Measurements from ENCODE around the gene PTDSS2. TPM values are rescaled to one million over a fixed set of nuclear protein-coding genes. Genes with fewer than 3 reads are reported as not detected.
"Not testable (repeated sequence)": the region's sequence is repeated elsewhere in the genome, so short reads cannot be mapped to it uniquely, and the experiment has no call there.

PTDSS2 gene
- 10 to 100 TPM; 24.6 to 26.1 TPM for total RNA-seq

GRCh38 chr11:449889-450808, at the start of gene PTDSS2:
Gene PTDSS2, plus strand, starts transcription at chr11:450279. Its CDS starts 177 bp downstream, at chr11:450456.
- no peaks in the 10 kb centered on the region for H3K27me3 Mint-ChIP-seq (ENCODE audit: low read depth)
- H3K36me3 Mint-ChIP-seq (ENCODE audit: low read depth), result peaks cover 20% of the 10 kb centered on the region
- H3K4me1 Mint-ChIP-seq (ENCODE audit: low read depth), result peaks cover 33% of the 10 kb centered on the region
- ATAC-seq, result peak; percentile 77
- ChIA-PET CTCF (interaction anchor here (0.9 to 5.6 kb wide), 24 partner anchors 9 to 276 kb away, joined by 3 to 60 read pairs (median 5); partner anchors contain the start of genes ANO9, BET1L, IFITM2 and RIC8A), POLR2A (interaction anchor here (0.9 to 5.3 kb wide), 9 partner anchors 9 to 213 kb away, joined by 3 to 59 read pairs (median 4); partner anchors contain the start of genes RNH1 and SIGIRR)
- H3K4me3 Mint-ChIP-seq, result peak within 1 kb of the TSS; percentile 92
- peak within 1 kb of the TSS; percentile 97 for H3K27ac Mint-ChIP-seq
- no peaks in the 10 kb centered on the region for H3K9me3 Mint-ChIP-seq (ENCODE audit: insufficient read depth)
- peak; percentile 98 for DNase-seq

- H3K36me3 Mint-ChIP-seq (ENCODE audit: low read depth); H3K4me3 Mint-ChIP-seq; DNase-seq; ATAC-seq; H3K27me3 Mint-ChIP-seq (ENCODE audit: low read depth); CTCF ChIA-PET; H3K9me3 Mint-ChIP-seq (ENCODE audit: insufficient read depth); POLR2A ChIA-PET; H3K27ac Mint-ChIP-seq: not testable (repeated sequence)
- peaks cover 14% of the 10 kb centered on the region for H3K4me1 Mint-ChIP-seq (ENCODE audit: low read depth)
Observed at GRCh38 chr11:401196-401595, 48.9 kb upstream of the PTDSS2 start.

GRCh38 chr11:403021-403760, 46.9 kb upstream of the PTDSS2 start:
- Mint-ChIP-seq H3K4me3 (no peak overlapping the region), H3K9me3 (ENCODE audit: insufficient read depth) (no peaks in the 10 kb centered on the region), H3K4me1 (ENCODE audit: low read depth) (peaks cover 15% of the 10 kb centered on the region), H3K36me3 (ENCODE audit: low read depth) (peaks cover 7% of the 10 kb centered on the region), H3K27ac (no peak overlapping the region), H3K27me3 (ENCODE audit: low read depth) (peaks cover 6% of the 10 kb centered on the region)
- ATAC-seq (no peak), DNase-seq (no peak)
- ChIA-PET POLR2A (interaction anchor here (0.8 to 1.9 kb wide), 2 partner anchors 23 to 46 kb away, joined by 3 to 4 read pairs; no protein-coding TSS in a partner anchor), CTCF (no interaction called here)

GRCh38 chr11:403761-404431, 46.2 kb upstream of the PTDSS2 start:
- peaks cover 7% of the 10 kb centered on the region for H3K36me3 Mint-ChIP-seq (ENCODE audit: low read depth)
- CTCF ChIA-PET, result no interaction called here
- H3K27ac Mint-ChIP-seq, result no peak overlapping the region
- ATAC-seq, result no peak
- no peak for DNase-seq
- H3K9me3 Mint-ChIP-seq (ENCODE audit: insufficient read depth), result no peaks in the 10 kb centered on the region
- H3K4me3 Mint-ChIP-seq, result no peak overlapping the region
- peaks cover 6% of the 10 kb centered on the region for H3K27me3 Mint-ChIP-seq (ENCODE audit: low read depth)
- POLR2A ChIA-PET, result interaction anchor here (0.8 to 1.9 kb wide), 2 partner anchors 22 to 45 kb away, joined by 3 to 4 read pairs; no protein-coding TSS in a partner anchor
- peaks cover 16% of the 10 kb centered on the region for H3K4me1 Mint-ChIP-seq (ENCODE audit: low read depth)

GRCh38 chr11:404551-405264, 45.4 kb upstream of the PTDSS2 start:
- Mint-ChIP-seq H3K27me3 (ENCODE audit: low read depth) (peaks cover 2% of the 10 kb centered on the region), H3K4me3 (no peak overlapping the region), H3K36me3 (ENCODE audit: low read depth) (peaks cover 4% of the 10 kb centered on the region), H3K9me3 (ENCODE audit: insufficient read depth) (no peaks in the 10 kb centered on the region), H3K4me1 (ENCODE audit: low read depth) (peaks cover 16% of the 10 kb centered on the region), H3K27ac (no peak overlapping the region)
- DNase-seq (no peak), ATAC-seq (no peak)
- CTCF ChIA-PET, result no interaction called here
- POLR2A ChIA-PET, result interaction anchor here (1.9 kb wide), 1 partner anchor 44 kb away, joined by 4 read pairs; no protein-coding TSS in a partner anchor

- H3K27ac Mint-ChIP-seq, result peak overlapping the region; percentile 69
- CTCF ChIA-PET, result interaction anchor here (1.7 to 2.8 kb wide), 3 partner anchors 9 to 45 kb away, joined by 5 to 29 read pairs (median 9); partner anchors contain the start of genes PTDSS2 and SIGIRR
- no peaks in the 10 kb centered on the region for H3K27me3 Mint-ChIP-seq (ENCODE audit: low read depth)
- H3K36me3 Mint-ChIP-seq (ENCODE audit: low read depth), result peaks cover 4% of the 10 kb centered on the region
- DNase-seq, result no peak
- no peak for ATAC-seq
- peak overlapping the region; percentile 18 for H3K4me3 Mint-ChIP-seq
- POLR2A ChIA-PET, result interaction anchor here (0.9 to 3.2 kb wide), 6 partner anchors 9 to 138 kb away, joined by 3 to 21 read pairs (median 7); partner anchors contain the start of genes PTDSS2 and SIGIRR
- no peaks in the 10 kb centered on the region for H3K9me3 Mint-ChIP-seq (ENCODE audit: insufficient read depth)
- H3K4me1 Mint-ChIP-seq (ENCODE audit: low read depth), result peaks cover 16% of the 10 kb centered on the region
Observed at GRCh38 chr11:405323-405953, 44.6 kb upstream of the PTDSS2 start.

GRCh38 chr11:405954-406795, 43.9 kb upstream of the PTDSS2 start:
- POLR2A ChIA-PET, result interaction anchor here (0.9 to 3.2 kb wide), 7 partner anchors 9 to 139 kb away, joined by 3 to 21 read pairs (median 6); partner anchors contain the start of genes PTDSS2 and SIGIRR
- peak overlapping the region; percentile 46 for H3K27ac Mint-ChIP-seq
- peak overlapping the region; percentile 18 for H3K4me3 Mint-ChIP-seq
- ATAC-seq (no peak), DNase-seq (no peak)
- H3K27me3 Mint-ChIP-seq (ENCODE audit: low read depth), result no peaks in the 10 kb centered on the region
- peaks cover 16% of the 10 kb centered on the region for H3K4me1 Mint-ChIP-seq (ENCODE audit: low read depth)
- no peaks in the 10 kb centered on the region for H3K9me3 Mint-ChIP-seq (ENCODE audit: insufficient read depth)
- CTCF ChIA-PET, result interaction anchor here (1.3 to 3.2 kb wide), 7 partner anchors 9 to 156 kb away, joined by 3 to 29 read pairs (median 6); partner anchors contain the start of genes PTDSS2 and SIGIRR
- peaks cover 4% of the 10 kb centered on the region for H3K36me3 Mint-ChIP-seq (ENCODE audit: low read depth)

GRCh38 chr11:406796-407650, 43.1 kb upstream of the PTDSS2 start:
- Mint-ChIP-seq H3K4me1 (ENCODE audit: low read depth) (peaks cover 16% of the 10 kb centered on the region), H3K27me3 (ENCODE audit: low read depth) (no peaks in the 10 kb centered on the region), H3K9me3 (ENCODE audit: insufficient read depth) (no peaks in the 10 kb centered on the region), H3K36me3 (ENCODE audit: low read depth) (peaks cover 4% of the 10 kb centered on the region), H3K4me3 (no peak overlapping the region), H3K27ac (peak overlapping the region; percentile 43)
- POLR2A ChIA-PET, result interaction anchor here (0.9 to 3.2 kb wide), 9 partner anchors 9 to 139 kb away, joined by 3 to 21 read pairs (median 3); partner anchors contain the start of genes PTDSS2 and SIGIRR
- CTCF ChIA-PET, result interaction anchor here (0.8 to 3.2 kb wide), 8 partner anchors 8 to 156 kb away, joined by 3 to 29 read pairs (median 6); partner anchors contain the start of genes PTDSS2 and SIGIRR
- DNase-seq (peak; percentile 96), ATAC-seq (peak; percentile 92)

- no peak for DNase-seq
- H3K27ac Mint-ChIP-seq, result peak overlapping the region; percentile 43
- H3K36me3 Mint-ChIP-seq (ENCODE audit: low read depth), result peaks cover 4% of the 10 kb centered on the region
- H3K4me3 Mint-ChIP-seq, result no peak overlapping the region
- no peaks in the 10 kb centered on the region for H3K9me3 Mint-ChIP-seq (ENCODE audit: insufficient read depth)
- peaks cover 17% of the 10 kb centered on the region for H3K4me1 Mint-ChIP-seq (ENCODE audit: low read depth)
- ATAC-seq, result no peak
- POLR2A ChIA-PET, result interaction anchor here (1.0 to 3.2 kb wide), 4 partner anchors 8 to 120 kb away, joined by 3 to 21 read pairs (median 6); partner anchors contain the start of genes PTDSS2 and SIGIRR
- CTCF ChIA-PET, result interaction anchor here (0.8 to 3.2 kb wide), 4 partner anchors 40 to 157 kb away, joined by 4 to 29 read pairs (median 10); partner anchors contain the start of gene PTDSS2
- no peaks in the 10 kb centered on the region for H3K27me3 Mint-ChIP-seq (ENCODE audit: low read depth)
Observed at GRCh38 chr11:407651-408123, 42.4 kb upstream of the PTDSS2 start.
